HepG2 (cell line): ENCODE results near the gene FOXS1. TPM values are rescaled to one million over a fixed set of nuclear protein-coding genes. Genes with fewer than 3 reads are reported as not detected.

ENCODE experiments used
- ATAC-seq: fragments of 200-7000 bp; cut with Tn5 transposase; 3 replicates; pipeline ENCODE4 v1.9.1; 2020; ENCODE audit warnings: mild to moderate bottlenecking, moderate library complexity
- BruUV-seq: library from RNA; stranded (reverse); fragments of 400-500 nt; replicated peaks from 2 replicates; lab custom pipeline; 2021; lab: Mats Ljungman, UMichigan
- CTCF ChIA-PET: fragments of 300-600 bp; formaldehyde crosslinking; extraction: SDS; loops from one replicate; lab custom pipeline; 2021; ENCODE audit warnings: low total read pairs, inconsistent platforms, low intra/inter-chr PET ratio; lab: Yijun Ruan, JAX
- POLR2A ChIA-PET: fragments of 350-600 bp; sonication (Branson Sonifier 250); formaldehyde crosslinking; loops from one replicate; lab custom pipeline; 2020; ENCODE audit warnings: antibody characterized with exemption, inconsistent platforms; lab: Yijun Ruan, JAX
- DNase-seq: peaks from one replicate; pipeline ENCODE4 v3.0.0-alpha.2; 2015; ENCODE audit warnings: low spot score
- FAIRE-seq: peaks from 3 replicates; lab custom pipeline; 2011; peaks lifted over from hg19 to GRCh38; lab: Jason Lieb, UNC
- H2AFZ ChIP-seq: one replicate; pipeline ENCODE4 v1.6.1; 2011; ENCODE audit warnings: low read length, inconsistent platforms
- H3K27ac ChIP-seq: fragments of 300-600 bp; 3 replicates; pipeline ENCODE4 v1.8.0; 2011; ENCODE audit warnings: mixed run types, mild to moderate bottlenecking, mixed read lengths, low read length, inconsistent platforms; ENCODE audit not compliant: insufficient read depth; ENCODE audit errors: extremely low read length
- H3K27me3 ChIP-seq, 2 experiments: fragments of 200-600 bp in 1 of 2; 2 replicates in 1 of 2; 3 replicates in 1 of 2; pipeline versions ENCODE4 v1.6.0 to v1.8.0; 2011; ENCODE audit warnings: low read length in 2 of 2, mild to moderate bottlenecking in 2 of 2, moderate library complexity in 2 of 2, inconsistent platforms in 1 of 2; ENCODE audit not compliant: insufficient read depth in 2 of 2, control insufficient read depth in 1 of 2
- H3K36me3 ChIP-seq, 2 experiments: fragments of 200-600 bp in 1 of 2; replicated peaks in 1 of 2; 2 replicates in 1 of 2; 3 replicates in 1 of 2; pipeline versions ENCODE4 v1.5.1 to v1.8.0; 2011; ENCODE audit warnings: low read length in 2 of 2, inconsistent platforms in 1 of 2; ENCODE audit not compliant: insufficient read depth in 2 of 2, control insufficient read depth in 1 of 2
- H3K4me1 ChIP-seq: 2 replicates; pipeline ENCODE4 v1.5.1; 2012; ENCODE audit warnings: low read length, inconsistent platforms; ENCODE audit not compliant: insufficient read depth
- H3K4me2 ChIP-seq: 2 replicates; pipeline ENCODE4 v1.6.0; 2011; ENCODE audit warnings: low read depth, low read length, inconsistent platforms
- H3K4me3 ChIP-seq, 3 experiments: fragments of 200-600 bp in 1 of 3; sonication (generic), shearing (Covaris generic) in 1 of 3; replicated peaks in 1 of 3; 2 replicates each; pipeline ENCODE4 v1.5.1; 2011 to 2016; ENCODE audit warnings: low read length in 3 of 3, inconsistent platforms in 2 of 3, low read depth in 2 of 3, mild to moderate bottlenecking in 2 of 3, control low read depth in 1 of 3, mixed read lengths in 1 of 3; ENCODE audit not compliant: insufficient read depth in 1 of 3
- H3K79me2 ChIP-seq: one replicate; pipeline ENCODE4 v1.6.1; 2011; ENCODE audit warnings: low read length, inconsistent platforms; ENCODE audit not compliant: insufficient read depth
- H3K9ac ChIP-seq: 2 replicates; pipeline ENCODE4 v1.6.0; 2011; ENCODE audit warnings: mild to moderate bottlenecking, low read depth, low read length, inconsistent platforms; ENCODE audit not compliant: insufficient read depth
- H3K9me3 ChIP-seq: 2 replicates; pipeline ENCODE4 v1.5.1; 2012; ENCODE audit warnings: mild to moderate bottlenecking, low read length
- H4K20me1 ChIP-seq: 2 replicates; pipeline ENCODE4 v1.6.0; 2011; ENCODE audit warnings: inconsistent platforms, mild to moderate bottlenecking, low read length, moderate library complexity; ENCODE audit not compliant: insufficient read depth
- ARID3A ChIP-seq: IDR thresholded peaks from 2 replicates; pipeline ENCODE4 v1.6.1; 2012; ENCODE audit warnings: low read depth, low read length, improper control_type of control experiment
- EP300 ChIP-seq, 3 experiments: sonication (generic) in 1 of 3; formaldehyde crosslinking in 1 of 3; IDR thresholded peaks; 2 replicates each; pipeline versions ENCODE4 v1.5.1 to v1.6.1; 2011 to 2020; ENCODE audit warnings: low read depth in 2 of 3, low read length in 2 of 3, borderline replicate concordance in 1 of 3, improper control_type of control experiment in 1 of 3, mild to moderate bottlenecking in 1 of 3, missing genetic modification reagents in 1 of 3, moderate library complexity in 1 of 3
- KDM3A ChIP-seq: IDR thresholded peaks from 2 replicates; pipeline ENCODE4 v1.6.1; 2018; ENCODE audit warnings: low read depth, missing compliant biosample characterization
- STAT6 ChIP-seq: sonication (generic); formaldehyde crosslinking; IDR thresholded peaks from 2 replicates; pipeline ENCODE4 v1.4.0; 2020; ENCODE audit warnings: missing genetic modification reagents, mild to moderate bottlenecking, borderline replicate concordance
- TBX3 ChIP-seq: fragments of 450-650 bp; IDR thresholded peaks from 2 replicates; pipeline ENCODE4 v1.6.1; 2017; ENCODE audit warnings: antibody characterized with exemption, mild to moderate bottlenecking, inconsistent platforms, borderline replicate concordance
- ZFP36L2 ChIP-seq: sonication (generic); formaldehyde crosslinking; IDR thresholded peaks from 2 replicates; pipeline ENCODE4 v1.4.0; 2020; ENCODE audit warnings: missing genetic modification reagents
- ZMYM3 ChIP-seq: sonication (generic); formaldehyde crosslinking; IDR thresholded peaks from 2 replicates; pipeline ENCODE4 v1.5.1; 2020; ENCODE audit warnings: mild to moderate bottlenecking, missing genetic modification reagents
- ZNF430 ChIP-seq: sonication (generic); formaldehyde crosslinking; IDR thresholded peaks from 2 replicates; pipeline ENCODE4 v1.9.0; 2021; ENCODE audit warnings: mild to moderate bottlenecking, missing genetic modification reagents
- ZNF510 ChIP-seq: sonication (generic); formaldehyde crosslinking; IDR thresholded peaks from 2 replicates; pipeline ENCODE4 v1.4.0; 2020; ENCODE audit warnings: low read depth, mild to moderate bottlenecking, missing genetic modification reagents
- ZNF737 ChIP-seq: sonication (generic); formaldehyde crosslinking; IDR thresholded peaks from 2 replicates; pipeline ENCODE4 v1.5.0; 2020; ENCODE audit warnings: missing genetic modification reagents, mild to moderate bottlenecking, borderline replicate concordance
- ZNF83 ChIP-seq: sonication (generic); formaldehyde crosslinking; IDR thresholded peaks from 2 replicates; pipeline ENCODE4 v1.4.0; 2020; ENCODE audit warnings: missing genetic modification reagents, mild to moderate bottlenecking, borderline replicate concordance
- WGBS: methylation state at CpG from one replicate; pipeline ENCODE4 v1.1.6; 2017; ENCODE audit warnings: low lambda C conversion rate; 5-methylcytosine and 5-hydroxymethylcytosine counted together
- in situ Hi-C: cut with HindIII; loops from 2 replicates; pipeline ENCODE4 v1.10.0; 2017; ENCODE audit warnings: low pct_unique_long_range_greater_than_20kb; ENCODE audit not compliant: extremely low pct_ligation_motif_present
- intact Hi-C: fragments of 100-400 bp; cut with micrococcal nuclease; formaldehyde crosslinking; loops from one replicate; pipeline ENCODE4 v1.10.0; 2022; ENCODE audit not compliant: unreplicated experiment
- polyA plus RNA-seq, 8 experiments: library from polyadenylated mRNA; depleted of rRNA in 3 of 8; stranded (reverse) in 7 of 8; unstranded in 1 of 8; fragments of >200 nt; fragmentation: Illumina TruSeq in 4 of 8; extraction: Trizol in 4 of 8; gene quantifications; 2 replicates each; pipeline versions ENCODE4 v1.2.1 to v1.2.3, GENCODE V29; 2011 to 2016; ENCODE audit warnings: low read depth in 4 of 8, missing spikeins in 1 of 8, mixed read lengths in 1 of 8; ENCODE audit not compliant: insufficient read depth in 1 of 8
- total RNA-seq, 5 experiments: library from RNA; depleted of rRNA; stranded (reverse); fragments of >200 nt; fragmentation: Illumina TruSeq; extraction: Trizol; gene quantifications; 2 replicates each; pipeline ENCODE4 v1.2.3, GENCODE V29; 2016; ENCODE audit warnings: low read depth in 1 of 5
- TF ChIP-seq, protein P1 (sequence below): sonication (generic); formaldehyde crosslinking; IDR thresholded peaks from 2 replicates; pipeline ENCODE4 v1.4.0; 2020; ENCODE audit warnings: missing genetic modification reagents, borderline replicate concordance
- TF ChIP-seq, protein P2 (sequence below): sonication (generic); formaldehyde crosslinking; IDR thresholded peaks from 2 replicates; pipeline ENCODE4 v1.4.0; 2020; ENCODE audit warnings: missing genetic modification reagents, mild to moderate bottlenecking, borderline replicate concordance

The FOXS1 gene
- total and polyA plus RNA-seq, 2 of the 13 experiments (the other 11 are each of a cell fraction or from before 2014, with no cell fraction given) = not detected

GRCh38 chr20:31860390-31861134 lies 15.2 kb upstream of the FOXS1 start:
- Histone ChIP-seq H3K27ac (no peak overlapping the region), H3K4me2 (peak overlapping the region; percentile 96), H3K4me1 (peaks cover 15% of the 10 kb centered on the region), H2AFZ (no peak overlapping the region), H4K20me1 (no peaks in the 10 kb centered on the region), H3K27me3 (peaks cover 9 to 52% of the 10 kb centered on the region in 2 experiments; a peak in 4 of 5 replicates), H3K36me3 (no peaks in the 10 kb centered on the region), H3K79me2 (no peaks in the 10 kb centered on the region), H3K4me3 (peak overlapping the region; percentile 54 to 82 (median 74)), H3K9me3 (no peaks in the 10 kb centered on the region), H3K9ac (peak overlapping the region; percentile 53; the same call in 1 of the 2 replicates)
- no TSS peak for BruUV-seq
- intact Hi-C loops = no loop called here
- 11% methylated on average over 14 of the region's 15 CpGs for WGBS
- ChIA-PET POLR2A (interaction anchor here (0.9 to 1.3 kb wide), 3 partner anchors 19 to 91 kb away, joined by 3 to 5 read pairs (median 3); partner anchors contain the start of gene PDRG1), CTCF (interaction anchor here (1.6 kb wide), 1 partner anchor 8 kb away, joined by 3 read pairs; no protein-coding TSS in a partner anchor)
- FAIRE-seq (peak; percentile 51), ATAC-seq (peak; percentile 28), DNase-seq (no peak)
- in situ Hi-C loops = no loop called here
- TF ChIP-seq ARID3A = no peak
- TF ChIP-seq KDM3A (CRISPR knock-in tag) = 0 out of 2 replicates have a peak, but pooled peaks have one; percentile 7
- 0 out of 2 replicates have a peak, but pooled peaks have one; percentile 64 for TF ChIP-seq ZNF83 (CRISPR knock-in tag)
- TF ChIP-seq EP300 (IDR thresholded peaks at IDR 0.05; ENCODE audit: low read depth in 2 of 2, low read length in 2 of 2) = no peak
- peak; percentile 35; the same call in 1 of the 2 replicates for TF ChIP-seq EP300 (CRISPR knock-in tag; IDR thresholded peaks at IDR 0.05; ENCODE audit: borderline replicate concordance)
- no peak for TF ChIP-seq TBX3
- TF ChIP-seq ZNF430 (CRISPR knock-in tag) = 0 out of 2 replicates have a peak, but pooled peaks have one; percentile 10
- TF ChIP-seq ZNF510 = 0 out of 2 replicates have a peak, but pooled peaks have one; percentile 48
- TF ChIP-seq ZNF737 (CRISPR knock-in tag) = 0 out of 2 replicates have a peak, but pooled peaks have one; percentile 39
- TF ChIP-seq, protein P1, sequence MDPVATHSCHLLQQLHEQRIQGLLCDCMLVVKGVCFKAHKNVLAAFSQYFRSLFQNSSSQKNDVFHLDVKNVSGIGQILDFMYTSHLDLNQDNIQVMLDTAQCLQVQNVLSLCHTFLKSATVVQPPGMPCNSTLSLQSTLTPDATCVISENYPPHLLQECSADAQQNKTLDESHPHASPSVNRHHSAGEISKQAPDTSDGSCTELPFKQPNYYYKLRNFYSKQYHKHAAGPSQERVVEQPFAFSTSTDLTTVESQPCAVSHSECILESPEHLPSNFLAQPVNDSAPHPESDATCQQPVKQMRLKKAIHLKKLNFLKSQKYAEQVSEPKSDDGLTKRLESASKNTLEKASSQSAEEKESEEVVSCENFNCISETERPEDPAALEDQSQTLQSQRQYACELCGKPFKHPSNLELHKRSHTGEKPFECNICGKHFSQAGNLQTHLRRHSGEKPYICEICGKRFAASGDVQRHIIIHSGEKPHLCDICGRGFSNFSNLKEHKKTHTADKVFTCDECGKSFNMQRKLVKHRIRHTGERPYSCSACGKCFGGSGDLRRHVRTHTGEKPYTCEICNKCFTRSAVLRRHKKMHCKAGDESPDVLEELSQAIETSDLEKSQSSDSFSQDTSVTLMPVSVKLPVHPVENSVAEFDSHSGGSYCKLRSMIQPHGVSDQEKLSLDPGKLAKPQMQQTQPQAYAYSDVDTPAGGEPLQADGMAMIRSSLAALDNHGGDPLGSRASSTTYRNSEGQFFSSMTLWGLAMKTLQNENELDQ = no peak
- no peak for TF ChIP-seq ZFP36L2
- TF ChIP-seq ZMYM3 (CRISPR knock-in tag) = peak; percentile 47; the same call in 1 of the 2 replicates
- no peak for TF ChIP-seq STAT6 (CRISPR knock-in tag)
- TF ChIP-seq, protein P2, sequence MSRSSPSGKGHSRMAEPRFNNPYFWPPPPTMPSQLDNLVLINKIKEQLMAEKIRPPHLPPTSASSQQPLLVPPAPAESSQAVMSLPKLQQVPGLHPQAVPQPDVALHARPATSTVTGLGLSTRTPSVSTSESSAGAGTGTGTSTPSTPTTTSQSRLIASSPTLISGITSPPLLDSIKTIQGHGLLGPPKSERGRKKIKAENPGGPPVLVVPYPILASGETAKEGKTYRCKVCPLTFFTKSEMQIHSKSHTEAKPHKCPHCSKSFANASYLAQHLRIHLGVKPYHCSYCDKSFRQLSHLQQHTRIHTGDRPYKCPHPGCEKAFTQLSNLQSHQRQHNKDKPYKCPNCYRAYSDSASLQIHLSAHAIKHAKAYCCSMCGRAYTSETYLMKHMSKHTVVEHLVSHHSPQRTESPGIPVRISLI = 0 out of 2 replicates have a peak, but pooled peaks have one; percentile 13
